Nephron (organoid): ENCODE data around the gene ABAT.

Source experiments
- H3K27ac Mint-ChIP-seq, 3 experiments: 2 replicates each; pipeline ENCODE4 v1.8.0; 2020; ENCODE audit warnings: mixed read lengths in 3 of 3, mild to moderate bottlenecking in 2 of 3, moderate library complexity in 1 of 3
- H3K27me3 Mint-ChIP-seq: 2 replicates; pipeline ENCODE4 v1.8.0; 2021; ENCODE audit warnings: low read depth, mild to moderate bottlenecking, moderate library complexity, mixed read lengths
- H3K36me3 Mint-ChIP-seq: 2 replicates; pipeline ENCODE4 v1.8.0; 2020; ENCODE audit warnings: low read depth, mixed read lengths
- H3K4me1 Mint-ChIP-seq: 2 replicates; pipeline ENCODE4 v1.8.0; 2020; ENCODE audit warnings: mixed read lengths
- H3K4me3 Mint-ChIP-seq, 3 experiments: 2 replicates each; pipeline ENCODE4 v1.8.0; 2020; ENCODE audit warnings: mild to moderate bottlenecking in 3 of 3, mixed read lengths in 3 of 3, moderate library complexity in 2 of 3
- H3K9me3 Mint-ChIP-seq: 2 replicates; pipeline ENCODE4 v1.8.0; 2020; ENCODE audit warnings: mixed read lengths
- TF ChIP-seq, protein P1 (sequence below), 3 experiments: fragments of 200-600 bp; sonication (generic); IDR thresholded peaks; one replicate each; pipeline ENCODE4 v1.5.0; 2021; ENCODE audit warnings: antibody characterized with exemption in 3 of 3; ENCODE audit not compliant: unreplicated experiment in 3 of 3

ABAT gene

GRCh38 chr16:8655184-8655717, 19.2 kb upstream of the ABAT start:
- H3K27me3 Mint-ChIP-seq: no peaks in the 10 kb centered on the region
- no peak overlapping the region for H3K4me3 Mint-ChIP-seq
- TF ChIP-seq, protein P1, sequence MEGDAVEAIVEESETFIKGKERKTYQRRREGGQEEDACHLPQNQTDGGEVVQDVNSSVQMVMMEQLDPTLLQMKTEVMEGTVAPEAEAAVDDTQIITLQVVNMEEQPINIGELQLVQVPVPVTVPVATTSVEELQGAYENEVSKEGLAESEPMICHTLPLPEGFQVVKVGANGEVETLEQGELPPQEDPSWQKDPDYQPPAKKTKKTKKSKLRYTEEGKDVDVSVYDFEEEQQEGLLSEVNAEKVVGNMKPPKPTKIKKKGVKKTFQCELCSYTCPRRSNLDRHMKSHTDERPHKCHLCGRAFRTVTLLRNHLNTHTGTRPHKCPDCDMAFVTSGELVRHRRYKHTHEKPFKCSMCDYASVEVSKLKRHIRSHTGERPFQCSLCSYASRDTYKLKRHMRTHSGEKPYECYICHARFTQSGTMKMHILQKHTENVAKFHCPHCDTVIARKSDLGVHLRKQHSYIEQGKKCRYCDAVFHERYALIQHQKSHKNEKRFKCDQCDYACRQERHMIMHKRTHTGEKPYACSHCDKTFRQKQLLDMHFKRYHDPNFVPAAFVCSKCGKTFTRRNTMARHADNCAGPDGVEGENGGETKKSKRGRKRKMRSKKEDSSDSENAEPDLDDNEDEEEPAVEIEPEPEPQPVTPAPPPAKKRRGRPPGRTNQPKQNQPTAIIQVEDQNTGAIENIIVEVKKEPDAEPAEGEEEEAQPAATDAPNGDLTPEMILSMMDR (IDR thresholded peaks at IDR 0.05; ENCODE audit: unreplicated experiment in 3 of 3): peak in 1 of 3 experiments; percentile 30
- no peak overlapping the region for H3K27ac Mint-ChIP-seq
- H3K9me3 Mint-ChIP-seq: no peaks in the 10 kb centered on the region
- no peaks in the 10 kb centered on the region for H3K36me3 Mint-ChIP-seq
- H3K4me1 Mint-ChIP-seq: no peaks in the 10 kb centered on the region

- Mint-ChIP-seq H3K36me3 (no peaks in the 10 kb centered on the region), H3K27ac (no peak overlapping the region), H3K27me3 (no peaks in the 10 kb centered on the region), H3K4me1 (no peaks in the 10 kb centered on the region), H3K4me3 (no peak overlapping the region), H3K9me3 (no peaks in the 10 kb centered on the region)
- TF ChIP-seq, protein P1 (IDR thresholded peaks at IDR 0.05; ENCODE audit: unreplicated experiment in 3 of 3): no peak
Measured at GRCh38 chr16:8656376-8656775, 18.0 kb upstream of the ABAT start.

GRCh38 chr16:8660841-8661301, 13.5 kb upstream of the ABAT start:
- H3K4me1 Mint-ChIP-seq: no peaks in the 10 kb centered on the region

DNA sequence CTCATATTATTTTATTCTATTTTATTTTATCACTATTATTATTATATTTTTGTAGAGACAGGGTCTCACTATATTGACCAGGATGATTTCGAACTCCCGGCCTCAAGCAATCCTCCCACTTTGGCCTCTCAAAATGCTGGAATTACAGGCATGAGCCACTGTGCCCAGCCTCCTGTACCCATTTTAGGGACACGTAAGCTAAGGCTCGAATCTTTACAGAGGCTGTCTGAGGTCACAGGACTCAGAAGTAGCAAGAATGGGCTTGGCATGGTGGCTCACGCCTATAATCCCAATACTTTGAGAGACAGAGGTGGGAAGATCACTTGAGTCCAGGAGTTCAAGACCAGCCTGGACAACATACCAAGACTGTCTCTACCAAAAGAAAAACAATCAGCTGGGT, 12.7 kb upstream of the ABAT start:
- Mint-ChIP-seq H3K27me3 (no peaks in the 10 kb centered on the region), H3K36me3 (no peaks in the 10 kb centered on the region), H3K4me3 (no peak overlapping the region), H3K9me3 (no peaks in the 10 kb centered on the region), H3K4me1 (no peaks in the 10 kb centered on the region), H3K27ac (no peak overlapping the region)
- TF ChIP-seq, protein P1 (IDR thresholded peaks at IDR 0.05; ENCODE audit: unreplicated experiment in 3 of 3): no peak

More at GRCh38 chr16:8660841-8661301, 13.5 kb upstream of the ABAT start:
- TF ChIP-seq, protein P1 (IDR thresholded peaks at IDR 0.05; ENCODE audit: unreplicated experiment in 3 of 3): peak; percentile 55 to 71 (median 63)
- Mint-ChIP-seq H3K4me3 (no peak overlapping the region), H3K27me3 (no peaks in the 10 kb centered on the region), H3K27ac (no peak overlapping the region), H3K36me3 (no peaks in the 10 kb centered on the region), H3K9me3 (no peaks in the 10 kb centered on the region)

DNA sequence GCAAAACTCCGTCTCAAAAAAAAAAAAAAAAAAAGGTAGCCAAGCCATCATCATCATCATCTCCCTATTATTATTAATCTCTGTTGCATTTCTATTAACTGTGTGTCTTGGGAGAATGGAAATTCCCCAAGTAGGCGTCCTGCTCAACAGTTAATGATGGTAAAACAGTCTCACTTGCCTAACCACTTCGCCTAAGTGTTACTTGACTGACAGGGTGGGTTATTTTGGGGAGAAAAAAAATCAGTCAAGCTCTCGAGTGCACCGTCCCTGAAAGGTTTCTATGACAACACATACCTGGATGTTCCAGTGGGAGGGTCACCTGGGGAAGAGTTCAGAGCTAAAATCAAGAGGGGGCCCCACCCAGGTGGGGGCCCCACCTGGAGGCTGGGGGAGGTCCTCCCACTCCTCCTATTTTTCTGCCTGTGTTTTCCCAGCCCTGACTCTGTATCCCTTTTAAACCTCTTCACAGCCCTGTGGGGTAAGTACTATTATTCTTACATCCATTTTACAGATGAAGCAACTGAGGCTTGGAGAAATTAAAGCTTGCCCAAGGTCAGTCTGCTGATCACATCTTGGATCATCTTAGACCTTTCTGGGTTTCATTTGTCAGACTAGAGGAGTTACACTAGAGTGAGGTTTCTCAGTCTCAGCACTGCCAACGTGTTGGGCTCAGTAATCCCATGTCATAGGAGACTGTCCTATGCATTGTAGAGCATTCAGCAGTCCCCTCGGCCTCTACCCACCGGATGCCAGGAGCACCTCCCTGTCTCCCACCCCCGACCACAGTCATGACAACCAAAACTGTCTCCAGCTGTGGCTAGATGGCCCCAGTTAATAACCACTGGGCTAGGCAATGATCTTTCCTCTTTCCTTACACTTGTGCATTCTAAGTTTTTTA, 11.0 kb upstream of the ABAT start:
- TF ChIP-seq, protein P1 (IDR thresholded peaks at IDR 0.05; ENCODE audit: unreplicated experiment in 3 of 3): no peak
- Mint-ChIP-seq H3K4me1 (no peaks in the 10 kb centered on the region), H3K27ac (no peak overlapping the region), H3K9me3 (no peaks in the 10 kb centered on the region), H3K36me3 (peaks cover 4% of the 10 kb centered on the region), H3K4me3 (no peak overlapping the region), H3K27me3 (no peaks in the 10 kb centered on the region)
